ENCODE results near the gene ACKR3. TPM values are rescaled to one million over a fixed set of nuclear protein-coding genes. Genes with fewer than 3 reads are reported as not detected.

ACKR3 gene
- total and polyA plus RNA-seq, 10 of the 15 experiments (the other 5 are each of a cell fraction or from before 2014, with no cell fraction given) = 3.0 to 154 (median 6.4) TPM

DNA sequence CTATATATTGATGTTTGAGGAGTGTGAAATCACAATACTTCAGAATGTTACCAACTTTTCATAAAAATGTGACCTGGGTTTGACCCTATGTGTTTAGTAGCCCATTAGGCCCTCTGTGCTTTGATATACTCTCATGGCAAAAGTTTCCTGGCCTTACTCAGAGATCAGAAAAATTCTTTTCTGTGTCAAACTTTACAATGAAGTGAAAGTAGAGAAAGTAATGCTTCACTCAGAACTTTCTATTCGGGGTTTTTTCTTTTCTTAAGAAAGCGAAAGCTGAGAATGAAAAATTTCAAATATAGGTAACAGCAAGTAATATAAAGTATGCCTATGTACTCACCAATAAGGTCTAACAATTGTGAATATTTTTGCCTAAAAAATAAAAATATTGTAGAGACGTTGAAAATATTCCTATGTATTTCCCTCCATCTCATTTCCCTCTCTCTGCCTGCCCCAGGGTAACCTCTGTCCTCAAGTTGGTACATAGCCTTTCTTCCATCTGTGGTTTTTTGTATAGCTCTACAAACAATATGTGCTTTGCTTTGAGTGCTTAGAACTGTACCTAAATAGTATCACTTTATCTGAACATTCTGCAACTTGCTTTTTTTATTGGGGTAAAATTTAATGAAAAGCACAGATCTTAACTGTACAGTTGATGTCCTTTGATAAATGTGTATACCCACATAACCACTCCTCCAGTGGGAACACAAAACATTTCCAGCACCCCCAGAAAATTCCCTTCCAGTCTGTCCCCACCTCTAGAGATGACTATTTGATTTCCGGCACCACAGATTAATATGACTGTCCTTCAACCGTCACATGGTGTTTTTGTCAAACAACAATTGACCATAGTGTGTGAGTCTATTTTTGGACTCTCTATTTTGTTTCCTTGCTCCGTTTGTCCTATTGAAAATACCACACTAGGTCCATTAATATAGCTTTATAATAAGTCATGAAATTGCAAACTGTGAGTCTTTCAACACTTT lies 10.3 kb upstream of the ACKR3 start (continued):
- TF ChIP-seq, protein P1, sequence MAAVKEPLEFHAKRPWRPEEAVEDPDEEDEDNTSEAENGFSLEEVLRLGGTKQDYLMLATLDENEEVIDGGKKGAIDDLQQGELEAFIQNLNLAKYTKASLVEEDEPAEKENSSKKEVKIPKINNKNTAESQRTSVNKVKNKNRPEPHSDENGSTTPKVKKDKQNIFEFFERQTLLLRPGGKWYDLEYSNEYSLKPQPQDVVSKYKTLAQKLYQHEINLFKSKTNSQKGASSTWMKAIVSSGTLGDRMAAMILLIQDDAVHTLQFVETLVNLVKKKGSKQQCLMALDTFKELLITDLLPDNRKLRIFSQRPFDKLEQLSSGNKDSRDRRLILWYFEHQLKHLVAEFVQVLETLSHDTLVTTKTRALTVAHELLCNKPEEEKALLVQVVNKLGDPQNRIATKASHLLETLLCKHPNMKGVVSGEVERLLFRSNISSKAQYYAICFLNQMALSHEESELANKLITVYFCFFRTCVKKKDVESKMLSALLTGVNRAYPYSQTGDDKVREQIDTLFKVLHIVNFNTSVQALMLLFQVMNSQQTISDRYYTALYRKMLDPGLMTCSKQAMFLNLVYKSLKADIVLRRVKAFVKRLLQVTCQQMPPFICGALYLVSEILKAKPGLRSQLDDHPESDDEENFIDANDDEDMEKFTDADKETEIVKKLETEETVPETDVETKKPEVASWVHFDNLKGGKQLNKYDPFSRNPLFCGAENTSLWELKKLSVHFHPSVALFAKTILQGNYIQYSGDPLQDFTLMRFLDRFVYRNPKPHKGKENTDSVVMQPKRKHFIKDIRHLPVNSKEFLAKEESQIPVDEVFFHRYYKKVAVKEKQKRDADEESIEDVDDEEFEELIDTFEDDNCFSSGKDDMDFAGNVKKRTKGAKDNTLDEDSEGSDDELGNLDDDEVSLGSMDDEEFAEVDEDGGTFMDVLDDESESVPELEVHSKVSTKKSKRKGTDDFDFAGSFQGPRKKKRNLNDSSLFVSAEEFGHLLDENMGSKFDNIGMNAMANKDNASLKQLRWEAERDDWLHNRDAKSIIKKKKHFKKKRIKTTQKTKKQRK (IDR thresholded peaks at IDR 0.05; ENCODE audit: low read depth, low read length) = no peak
- TF ChIP-seq ZNF384 (IDR thresholded peaks at IDR 0.05; ENCODE audit: borderline replicate concordance, low read depth, low read length) (no peak), POLR2AphosphoS2 (IDR thresholded peaks at IDR 0.05; ENCODE audit: low read depth, low read length) (no peak), MYC (IDR thresholded peaks at IDR 0.05; ENCODE audit: insufficient read depth, insufficient read length, insufficient replicate concordance, low read length, severe bottlenecking) (no peak), BMI1 (IDR thresholded peaks at IDR 0.05; ENCODE audit: borderline replicate concordance) (no peak), SIN3A (IDR thresholded peaks at IDR 0.05; ENCODE audit: low read depth, low read length) (no peak), PAX8 (IDR thresholded peaks at IDR 0.05) (no peak), BHLHE40 (IDR thresholded peaks at IDR 0.05; ENCODE audit: borderline replicate concordance in 1 of 2, low read depth in 2 of 2, low read length in 1 of 2) (peak in 1 of 2 experiments; percentile 55; a peak in 2 of 4 replicates), ZNF24 (IDR thresholded peaks at IDR 0.05) (no peak), IKZF2 (IDR thresholded peaks at IDR 0.05) (peak; percentile 94 to 96), RFX5 (IDR thresholded peaks at IDR 0.05; ENCODE audit: low read depth, low read length) (no peak), CBFB (IDR thresholded peaks at IDR 0.05; ENCODE audit: low read depth) (peak; percentile 59; the same call in 1 of the 2 replicates), POLR2A (IDR thresholded peaks at IDR 0.05; ENCODE audit: low read depth, low read length) (no peak), RAD51 (IDR thresholded peaks at IDR 0.05) (peak; percentile 78), HDGF (IDR thresholded peaks at IDR 0.05) (no peak)
- TF ChIP-seq, protein P2, sequence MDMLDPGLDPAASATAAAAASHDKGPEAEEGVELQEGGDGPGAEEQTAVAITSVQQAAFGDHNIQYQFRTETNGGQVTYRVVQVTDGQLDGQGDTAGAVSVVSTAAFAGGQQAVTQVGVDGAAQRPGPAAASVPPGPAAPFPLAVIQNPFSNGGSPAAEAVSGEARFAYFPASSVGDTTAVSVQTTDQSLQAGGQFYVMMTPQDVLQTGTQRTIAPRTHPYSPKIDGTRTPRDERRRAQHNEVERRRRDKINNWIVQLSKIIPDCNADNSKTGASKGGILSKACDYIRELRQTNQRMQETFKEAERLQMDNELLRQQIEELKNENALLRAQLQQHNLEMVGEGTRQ (IDR thresholded peaks at IDR 0.05; ENCODE audit: borderline replicate concordance, low read depth, low read length) = no peak; the same call in 1 of the 2 replicates
- TF ChIP-seq, protein P3, sequence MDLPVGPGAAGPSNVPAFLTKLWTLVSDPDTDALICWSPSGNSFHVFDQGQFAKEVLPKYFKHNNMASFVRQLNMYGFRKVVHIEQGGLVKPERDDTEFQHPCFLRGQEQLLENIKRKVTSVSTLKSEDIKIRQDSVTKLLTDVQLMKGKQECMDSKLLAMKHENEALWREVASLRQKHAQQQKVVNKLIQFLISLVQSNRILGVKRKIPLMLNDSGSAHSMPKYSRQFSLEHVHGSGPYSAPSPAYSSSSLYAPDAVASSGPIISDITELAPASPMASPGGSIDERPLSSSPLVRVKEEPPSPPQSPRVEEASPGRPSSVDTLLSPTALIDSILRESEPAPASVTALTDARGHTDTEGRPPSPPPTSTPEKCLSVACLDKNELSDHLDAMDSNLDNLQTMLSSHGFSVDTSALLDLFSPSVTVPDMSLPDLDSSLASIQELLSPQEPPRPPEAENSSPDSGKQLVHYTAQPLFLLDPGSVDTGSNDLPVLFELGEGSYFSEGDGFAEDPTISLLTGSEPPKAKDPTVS (IDR thresholded peaks at IDR 0.05; ENCODE audit: low read depth, low read length) = no peak
- TF ChIP-seq, protein P4, sequence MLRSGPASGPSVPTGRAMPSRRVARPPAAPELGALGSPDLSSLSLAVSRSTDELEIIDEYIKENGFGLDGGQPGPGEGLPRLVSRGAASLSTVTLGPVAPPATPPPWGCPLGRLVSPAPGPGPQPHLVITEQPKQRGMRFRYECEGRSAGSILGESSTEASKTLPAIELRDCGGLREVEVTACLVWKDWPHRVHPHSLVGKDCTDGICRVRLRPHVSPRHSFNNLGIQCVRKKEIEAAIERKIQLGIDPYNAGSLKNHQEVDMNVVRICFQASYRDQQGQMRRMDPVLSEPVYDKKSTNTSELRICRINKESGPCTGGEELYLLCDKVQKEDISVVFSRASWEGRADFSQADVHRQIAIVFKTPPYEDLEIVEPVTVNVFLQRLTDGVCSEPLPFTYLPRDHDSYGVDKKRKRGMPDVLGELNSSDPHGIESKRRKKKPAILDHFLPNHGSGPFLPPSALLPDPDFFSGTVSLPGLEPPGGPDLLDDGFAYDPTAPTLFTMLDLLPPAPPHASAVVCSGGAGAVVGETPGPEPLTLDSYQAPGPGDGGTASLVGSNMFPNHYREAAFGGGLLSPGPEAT (IDR thresholded peaks at IDR 0.05; ENCODE audit: low read depth) = peak; percentile 86
- TF ChIP-seq, protein P5, sequence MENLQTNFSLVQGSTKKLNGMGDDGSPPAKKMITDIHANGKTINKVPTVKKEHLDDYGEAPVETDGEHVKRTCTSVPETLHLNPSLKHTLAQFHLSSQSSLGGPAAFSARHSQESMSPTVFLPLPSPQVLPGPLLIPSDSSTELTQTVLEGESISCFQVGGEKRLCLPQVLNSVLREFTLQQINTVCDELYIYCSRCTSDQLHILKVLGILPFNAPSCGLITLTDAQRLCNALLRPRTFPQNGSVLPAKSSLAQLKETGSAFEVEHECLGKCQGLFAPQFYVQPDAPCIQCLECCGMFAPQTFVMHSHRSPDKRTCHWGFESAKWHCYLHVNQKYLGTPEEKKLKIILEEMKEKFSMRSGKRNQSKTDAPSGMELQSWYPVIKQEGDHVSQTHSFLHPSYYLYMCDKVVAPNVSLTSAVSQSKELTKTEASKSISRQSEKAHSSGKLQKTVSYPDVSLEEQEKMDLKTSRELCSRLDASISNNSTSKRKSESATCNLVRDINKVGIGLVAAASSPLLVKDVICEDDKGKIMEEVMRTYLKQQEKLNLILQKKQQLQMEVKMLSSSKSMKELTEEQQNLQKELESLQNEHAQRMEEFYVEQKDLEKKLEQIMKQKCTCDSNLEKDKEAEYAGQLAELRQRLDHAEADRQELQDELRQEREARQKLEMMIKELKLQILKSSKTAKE (IDR thresholded peaks at IDR 0.05; ENCODE audit: low read depth, poor library complexity, severe bottlenecking) = peak; percentile 34
